Ovary (tissue), 3 donors: ENCODE data around the gene LMAN2.

Experiments
- EP300 ChIP-seq: sonication (generic); formaldehyde crosslinking; IDR thresholded peaks from one replicate; pipeline ENCODE4 v1.6.1; 2017; ENCODE audit warnings: antibody characterized with exemption
- POLR2A ChIP-seq: fragments of 450-650 bp; IDR thresholded peaks from one replicate; pipeline ENCODE4 v1.6.1; 2017; ENCODE audit warnings: antibody characterized with exemption, mild to moderate bottlenecking, moderate library complexity
- TF ChIP-seq, protein P1 (sequence below), 3 donors: fragments of 450-650 bp in 2 of 3; fragments of 200-600 bp in 1 of 3; IDR thresholded peaks; one replicate each; pipeline versions ENCODE4 v1.5.1 to v1.8.0; 2016 to 2022; ENCODE audit warnings: antibody characterized with exemption in 3 of 3, mild to moderate bottlenecking in 1 of 3
- donor health status: DM: no; HTN: no; CAD: no.

DNA sequence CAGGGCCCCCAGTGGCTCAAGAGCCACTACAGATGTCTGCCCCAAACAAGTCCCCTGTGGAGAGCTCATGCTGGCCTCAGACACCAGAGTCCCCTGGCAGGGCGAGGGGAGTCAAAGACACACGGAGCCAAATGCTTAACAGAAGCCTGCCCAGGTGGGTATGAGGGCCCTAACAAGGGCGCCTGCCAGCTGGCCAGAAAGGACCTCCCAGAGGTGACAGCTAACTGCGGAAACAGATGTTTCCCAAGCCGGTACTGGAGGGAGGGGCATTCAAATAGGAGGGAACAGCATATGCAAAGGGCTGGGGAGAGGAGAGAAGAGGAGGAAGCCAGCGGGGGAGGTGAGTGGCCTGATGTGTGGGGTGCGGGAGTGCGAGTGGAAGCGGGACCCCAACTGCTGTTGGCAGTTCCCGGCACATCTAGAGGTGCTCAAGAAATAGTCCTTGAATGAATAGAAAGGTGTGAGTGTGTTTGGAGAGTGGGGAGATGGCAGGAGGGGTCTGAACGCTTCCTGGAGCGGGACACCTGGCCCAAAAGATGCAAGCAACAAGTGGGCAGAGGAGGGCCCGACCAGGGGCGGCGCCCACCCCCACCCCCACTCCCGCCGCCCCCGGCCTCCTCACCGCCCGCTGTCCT lies 40.6 kb downstream of the LMAN2 start:
- TF ChIP-seq, protein P1, sequence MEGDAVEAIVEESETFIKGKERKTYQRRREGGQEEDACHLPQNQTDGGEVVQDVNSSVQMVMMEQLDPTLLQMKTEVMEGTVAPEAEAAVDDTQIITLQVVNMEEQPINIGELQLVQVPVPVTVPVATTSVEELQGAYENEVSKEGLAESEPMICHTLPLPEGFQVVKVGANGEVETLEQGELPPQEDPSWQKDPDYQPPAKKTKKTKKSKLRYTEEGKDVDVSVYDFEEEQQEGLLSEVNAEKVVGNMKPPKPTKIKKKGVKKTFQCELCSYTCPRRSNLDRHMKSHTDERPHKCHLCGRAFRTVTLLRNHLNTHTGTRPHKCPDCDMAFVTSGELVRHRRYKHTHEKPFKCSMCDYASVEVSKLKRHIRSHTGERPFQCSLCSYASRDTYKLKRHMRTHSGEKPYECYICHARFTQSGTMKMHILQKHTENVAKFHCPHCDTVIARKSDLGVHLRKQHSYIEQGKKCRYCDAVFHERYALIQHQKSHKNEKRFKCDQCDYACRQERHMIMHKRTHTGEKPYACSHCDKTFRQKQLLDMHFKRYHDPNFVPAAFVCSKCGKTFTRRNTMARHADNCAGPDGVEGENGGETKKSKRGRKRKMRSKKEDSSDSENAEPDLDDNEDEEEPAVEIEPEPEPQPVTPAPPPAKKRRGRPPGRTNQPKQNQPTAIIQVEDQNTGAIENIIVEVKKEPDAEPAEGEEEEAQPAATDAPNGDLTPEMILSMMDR (IDR thresholded peaks at IDR 0.05), result no peak
- TF ChIP-seq POLR2A, result no peak
- TF ChIP-seq EP300, result no peak
